Suprapubic skin (tissue), 4 donors: ENCODE data around the gene CD93. TPM values are rescaled to one million over a fixed set of nuclear protein-coding genes. Genes with fewer than 3 reads are reported as not detected.

ENCODE experiments used
- DNase-seq, 2 donors: peaks; one replicate each; pipeline ENCODE4 v3.0.0-alpha.2; 2019; ENCODE audit warnings: low spot score in 2 of 2
- H3K27ac ChIP-seq: fragments of 200-600 bp; sonication (generic); one replicate; pipeline ENCODE4 v1.5.1; 2019
- H3K27me3 ChIP-seq: fragments of 200-600 bp; sonication (generic); one replicate; pipeline ENCODE4 v1.5.1; 2019
- H3K36me3 ChIP-seq: fragments of 200-600 bp; sonication (generic); one replicate; pipeline ENCODE4 v1.5.1; 2019
- H3K4me1 ChIP-seq: fragments of 200-600 bp; sonication (generic); one replicate; pipeline ENCODE4 v1.5.1; 2019
- H3K4me3 ChIP-seq: fragments of 200-600 bp; sonication (generic); one replicate; pipeline ENCODE4 v1.5.1; 2019; ENCODE audit warnings: mild to moderate bottlenecking
- H3K9me3 ChIP-seq: fragments of 200-600 bp; sonication (generic); one replicate; pipeline ENCODE4 v1.5.1; 2019
- CTCF ChIP-seq, 2 donors: fragments of 200-600 bp in 1 of 2; fragments of 450-650 bp in 1 of 2; sonication (generic) in 1 of 2; IDR thresholded peaks; one replicate each; pipeline ENCODE4 v1.5.1; 2016 to 2019; ENCODE audit warnings: antibody characterized with exemption in 2 of 2, mild to moderate bottlenecking in 1 of 2, moderate library complexity in 1 of 2
- EP300 ChIP-seq: sonication (generic); formaldehyde crosslinking; IDR thresholded peaks from one replicate; pipeline ENCODE4 v1.6.1; 2017; ENCODE audit warnings: antibody characterized with exemption
- POLR2A ChIP-seq, 2 donors: fragments of 450-650 bp; IDR thresholded peaks; one replicate each; pipeline ENCODE4 v1.6.1; 2017; ENCODE audit warnings: antibody characterized with exemption in 2 of 2, mild to moderate bottlenecking in 2 of 2, moderate library complexity in 2 of 2
- POLR2AphosphoS5 ChIP-seq, 3 donors: sonication (generic); formaldehyde crosslinking; IDR thresholded peaks; one replicate each; pipeline ENCODE4 v1.6.1; 2017; ENCODE audit warnings: antibody characterized with exemption in 3 of 3
- WGBS: methylation state at CpG from one replicate; pipeline ENCODE4 v1.1.5; 2018; 5-methylcytosine and 5-hydroxymethylcytosine counted together
- total RNA-seq, 4 donors: library from RNA; depleted of rRNA; stranded (reverse); fragments of >200 nt; gene quantifications; one replicate each; pipeline ENCODE4 v1.1.0, GENCODE V29; 2016

The CD93 gene
- total RNA-seq, 4 donors from 2014 or later = 8.1 to 25.1 (median 16.2) TPM

- peak overlapping the region; percentile 51 for H3K27ac ChIP-seq
- peak in 1 of 2 donors; percentile 51 for DNase-seq
- TF ChIP-seq CTCF (IDR thresholded peaks at IDR 0.05) = no peak
- TF ChIP-seq POLR2A (IDR thresholded peaks at IDR 0.05) = no peak
- TF ChIP-seq POLR2AphosphoS5 (IDR thresholded peaks at IDR 0.05) = no peak
- no peak for TF ChIP-seq EP300
- no peak overlapping the region for H3K4me3 ChIP-seq
- no peaks in the 10 kb centered on the region for H3K36me3 ChIP-seq
- 96% methylated on average over 6 of the region's 7 CpGs for WGBS
- no peaks in the 10 kb centered on the region for H3K27me3 ChIP-seq
- peaks cover 65% of the 10 kb centered on the region for H3K4me1 ChIP-seq
- no peaks in the 10 kb centered on the region for H3K9me3 ChIP-seq
These were observed 34.1 kb upstream of the CD93 start for GRCh38 chr20:23120261-23120660.

GRCh38 chr20:23119456-23120216 lies 33.5 kb upstream of the CD93 start:
- H3K27me3 ChIP-seq = no peaks in the 10 kb centered on the region
- H3K27ac ChIP-seq = peak overlapping the region; percentile 51
- TF ChIP-seq POLR2AphosphoS5 (IDR thresholded peaks at IDR 0.05) = no peak
- TF ChIP-seq POLR2A (IDR thresholded peaks at IDR 0.05) = no peak
- no peak for TF ChIP-seq EP300
- TF ChIP-seq CTCF (IDR thresholded peaks at IDR 0.05) = no peak
- peaks cover 62% of the 10 kb centered on the region for H3K4me1 ChIP-seq
- WGBS = 65% methylated on average over 11 of the region's 15 CpGs
- no peaks in the 10 kb centered on the region for H3K36me3 ChIP-seq
- H3K9me3 ChIP-seq = no peaks in the 10 kb centered on the region
- peak in 1 of 2 donors; percentile 46 for DNase-seq
- H3K4me3 ChIP-seq = no peak overlapping the region

- Histone ChIP-seq H3K4me3 (no peak overlapping the region), H3K27ac (peak overlapping the region; percentile 51), H3K27me3 (no peaks in the 10 kb centered on the region), H3K4me1 (peaks cover 64% of the 10 kb centered on the region), H3K9me3 (no peaks in the 10 kb centered on the region), H3K36me3 (no peaks in the 10 kb centered on the region)
- DNase-seq = peak in 1 of 2 donors; percentile 48
- WGBS = 57% methylated on average over 7 of the region's 9 CpGs
- TF ChIP-seq CTCF (IDR thresholded peaks at IDR 0.05) (no peak), POLR2AphosphoS5 (IDR thresholded peaks at IDR 0.05) (no peak), EP300 (no peak), POLR2A (IDR thresholded peaks at IDR 0.05) (no peak)
These were observed 32.6 kb upstream of the CD93 start for GRCh38 chr20:23118766-23119165.

- Histone ChIP-seq H3K27me3 (no peaks in the 10 kb centered on the region), H3K9me3 (no peaks in the 10 kb centered on the region), H3K36me3 (no peaks in the 10 kb centered on the region), H3K4me1 (peaks cover 60% of the 10 kb centered on the region), H3K4me3 (no peak overlapping the region), H3K27ac (no peak overlapping the region)
- TF ChIP-seq POLR2AphosphoS5 (IDR thresholded peaks at IDR 0.05) = no peak
- TF ChIP-seq POLR2A (IDR thresholded peaks at IDR 0.05) = no peak
- no peak for TF ChIP-seq CTCF (IDR thresholded peaks at IDR 0.05)
- TF ChIP-seq EP300 = no peak
- DNase-seq = peak in 1 of 2 donors; percentile 35
- WGBS = 91% methylated on average over 8 of the region's 8 CpGs
These were observed 32.0 kb upstream of the CD93 start for GRCh38 chr20:23118144-23118543.

GRCh38 chr20:23117738-23118137 lies 31.6 kb upstream of the CD93 start:
- H3K36me3 ChIP-seq = no peaks in the 10 kb centered on the region
- WGBS = 89% methylated on average over 5 of the region's 8 CpGs
- H3K4me1 ChIP-seq = peaks cover 60% of the 10 kb centered on the region
- H3K4me3 ChIP-seq = no peak overlapping the region
- peak in 1 of 2 donors; percentile 44 for DNase-seq
- H3K27ac ChIP-seq = no peak overlapping the region
- H3K27me3 ChIP-seq = no peaks in the 10 kb centered on the region
- H3K9me3 ChIP-seq = no peaks in the 10 kb centered on the region
- TF ChIP-seq CTCF (IDR thresholded peaks at IDR 0.05) = no peak
- TF ChIP-seq POLR2AphosphoS5 (IDR thresholded peaks at IDR 0.05) = no peak
- no peak for TF ChIP-seq EP300
- TF ChIP-seq POLR2A (IDR thresholded peaks at IDR 0.05) = no peak
